Measurements from ENCODE around the gene TRIM69. TPM values are rescaled to one million over a fixed set of nuclear protein-coding genes. Genes with fewer than 3 reads are reported as not detected.
A peak's percentile ranks its signal among the peaks of the same experiment; 100 is the strongest.

TRIM69 gene
- total and polyA plus RNA-seq, 2 of the 4 experiments (the other 2 are of a cell fraction) = 5.3 to 7.7 TPM

- dilution Hi-C loops (cut with HindIII; ENCODE audit: low sequenced_read_pairs, unreplicated experiment) (no loop called here), intact Hi-C loops (cut with micrococcal nuclease) (no loop called here), in situ Hi-C loops (cut with MboI; ENCODE audit: low sequenced_read_pairs) (no loop called here)
- Histone ChIP-seq H3K4me2 (ENCODE audit: low read depth, low read length) (peak overlapping the region; percentile 9; the same call in 1 of the 2 replicates), H3K9me1 (ENCODE audit: insufficient read depth, low read length) (peaks cover 5% of the 10 kb centered on the region; the same call in 1 of the 2 replicates), H2BK120ac (ENCODE audit: low read depth, low read length) (peak overlapping the region; percentile 92), H4K20me1 (ENCODE audit: insufficient read depth, low read length) (no peaks in the 10 kb centered on the region), H2AK9ac (replicated peaks; ENCODE audit: low read depth, low read length, poor library complexity) (no peak overlapping the region), H3K14ac (replicated peaks; ENCODE audit: low read depth, low read length) (peak overlapping the region; percentile 67), H3K9ac (ENCODE audit: low read depth, low read length) (0 out of 2 replicates have a peak overlapping the region, but pooled peaks have one; percentile 1), H3K9me3 (ENCODE audit: control insufficient read depth, insufficient read depth, low read length) (no peaks in the 10 kb centered on the region), H3K23ac (ENCODE audit: low read depth, low read length) (peak overlapping the region; percentile 57), H2AK5ac (ENCODE audit: low read depth, low read length) (0 out of 2 replicates have a peak overlapping the region, but pooled peaks have one; percentile 18), H2BK5ac (ENCODE audit: low read depth, low read length, poor library complexity, severe bottlenecking) (peak overlapping the region; percentile 43), H2AFZ (replicated peaks; ENCODE audit: low read length, poor library complexity) (peak overlapping the region; percentile 76), H3K4me1 (ENCODE audit: control insufficient read depth, insufficient read depth, low read length) (peaks cover 2% of the 10 kb centered on the region; the same call in 1 of the 2 replicates), H3K79me1 (ENCODE audit: low read depth in 1 of 2, low read length in 2 of 2) (peaks cover 0 to 25% of the 10 kb centered on the region in 2 experiments; a peak in 2 of 4 replicates), H3K36me3 (ENCODE audit: control insufficient read depth, insufficient read depth, low read length) (no peaks in the 10 kb centered on the region), H3K18ac (ENCODE audit: low read depth, low read length) (peak overlapping the region; percentile 40), H2BK15ac (ENCODE audit: low read depth, low read length) (peak overlapping the region; percentile 52; the same call in 2 of the 3 replicates), H3K56ac (ENCODE audit: extremely low read depth, insufficient read depth, low read length) (peak overlapping the region; percentile 67; the same call in 1 of the 2 replicates), H4K91ac (ENCODE audit: insufficient read depth, low read depth, low read length) (peak overlapping the region; percentile 82), H3K4me3 (ENCODE audit: insufficient read depth, low read depth, low read length) (no peak overlapping the region), H2BK20ac (ENCODE audit: low read depth, low read length) (peak overlapping the region; percentile 75), H4K5ac (ENCODE audit: low read depth, low read length) (peak overlapping the region; percentile 23), H3K27ac (ENCODE audit: insufficient read depth, low read length) (peak overlapping the region; percentile 54), H4K8ac (ENCODE audit: low read depth in 2 of 2, low read length in 2 of 2) (peak overlapping the region; percentile 59 to 61), H3K27me3 (ENCODE audit: control insufficient read depth, insufficient read depth, low read length) (no peaks in the 10 kb centered on the region), H3K4ac (ENCODE audit: low read depth, low read length) (peak overlapping the region; percentile 82)
- TF ChIP-seq CTCF (conservative IDR thresholded peaks at IDR 0.05; ENCODE audit: low read depth, low read length) (no peak), USF2 (IDR thresholded peaks at IDR 0.05; ENCODE audit: low read depth, low read length) (no peak), MXI1 (IDR thresholded peaks at IDR 0.05; ENCODE audit: borderline replicate concordance, low read depth, low read length) (no peak), MAFK (IDR thresholded peaks at IDR 0.05; ENCODE audit: low read depth, low read length) (no peak), FOS (IDR thresholded peaks at IDR 0.05; ENCODE audit: low read depth, low read length) (no peak), RCOR1 (IDR thresholded peaks at IDR 0.05; ENCODE audit: insufficient replicate concordance, low read length) (no peak), ELK1 (IDR thresholded peaks at IDR 0.05; ENCODE audit: borderline replicate concordance, low read depth, low read length) (no peak), SMC3 (IDR thresholded peaks at IDR 0.05; ENCODE audit: low read depth, low read length) (no peak), BHLHE40 (IDR thresholded peaks at IDR 0.05; ENCODE audit: low read depth, low read length) (no peak), CHD1 (IDR thresholded peaks at IDR 0.05; ENCODE audit: low read depth, low read length) (no peak), POLR2A (IDR thresholded peaks at IDR 0.05; ENCODE audit: low read depth, low read length) (no peak), NFE2L2 (IDR thresholded peaks at IDR 0.05; ENCODE audit: low read depth, low read length) (no peak), RAD21 (IDR thresholded peaks at IDR 0.05; ENCODE audit: low read length) (no peak), CEBPB (IDR thresholded peaks at IDR 0.05; ENCODE audit: low read depth, low read length) (no peak), RFX5 (IDR thresholded peaks at IDR 0.05; ENCODE audit: low read depth, low read length) (no peak), MAZ (IDR thresholded peaks at IDR 0.05; ENCODE audit: borderline replicate concordance, low read depth, low read length) (no peak)
- CTCF ChIA-PET = interaction anchor here (0.5 kb wide), 1 partner anchor 129 kb away, joined by 3 read pairs; no protein-coding TSS in a partner anchor
- POLR2A ChIA-PET (ENCODE audit: unreplicated experiment) = no interaction called here
- ATAC-seq (ENCODE audit: low read depth) = no peak
- no peak for DNase-seq
- no TSS peak for BruUV-seq (replicated peaks)
- 55% methylated on average over 2 of the region's 7 CpGs; no CpG with 5 or more reads in 1 of the 2 experiments for WGBS, 2 experiments (ENCODE audit: extremely low coverage in 2 of 2, insufficient read length in 1 of 2)
These were observed 10.2 kb upstream of the TRIM69 start for GRCh38 chr15:44726136-44726535.

Data from IMR-90 (cell line).